SK-N-SH (cell line): ENCODE measurements around the gene MFAP2. TPM values are rescaled to one million over a fixed set of nuclear protein-coding genes. Genes with fewer than 3 reads are reported as not detected.

ENCODE experiments used
- CTCF ChIA-PET: fragments of 300-600, 350-600 bp; formaldehyde crosslinking; extraction: SDS; loops from one replicate; lab custom pipeline; 2021; lab: Yijun Ruan, JAX
- POLR2A ChIA-PET: fragments of 350-600 bp; sonication (Branson Sonifier 250); formaldehyde crosslinking; extraction: SDS; loops from one replicate; lab custom pipeline; 2020; ENCODE audit warnings: antibody characterized with exemption, inconsistent platforms; lab: Yijun Ruan, JAX
- DNase-seq: peaks from one replicate; pipeline ENCODE4 v3.0.0; 2012
- H2AFZ ChIP-seq: fragments of 200-600 bp; sonication (generic); 2 replicates; pipeline ENCODE4 v1.8.1; 2016; ENCODE audit warnings: antibody characterized with exemption, mild to moderate bottlenecking, low read depth
- H3F3A ChIP-seq: fragments of 200-600 bp; sonication (generic); replicated peaks from 2 replicates; pipeline ENCODE3; 2016; ENCODE audit warnings: antibody characterized with exemption, mild to moderate bottlenecking; ENCODE audit not compliant: insufficient read depth
- H3K27ac ChIP-seq, 2 experiments: fragments of 200-500 bp in 1 of 2; fragments of 200-600 bp in 1 of 2; sonication (Bioruptor generic) in 1 of 2; sonication (generic), shearing (Covaris generic) in 1 of 2; 2 replicates each; pipeline versions ENCODE4 v1.5.1 to v1.6.1; 2014 to 2016; ENCODE audit warnings: low read depth in 2 of 2, inconsistent platforms in 1 of 2, low read length in 1 of 2, mild to moderate bottlenecking in 1 of 2, mixed read lengths in 1 of 2
- H3K27me3 ChIP-seq: fragments of 200-600 bp; sonication (generic), shearing (Covaris generic); 2 replicates; pipeline ENCODE4 v1.6.1; 2016; ENCODE audit warnings: mixed run types; ENCODE audit not compliant: insufficient read depth
- H3K36me3 ChIP-seq, 2 experiments: fragments of 200-500 bp in 1 of 2; fragments of 200-600 bp in 1 of 2; sonication (Bioruptor generic) in 1 of 2; sonication (generic) in 1 of 2; replicated peaks in 1 of 2; 2 replicates each; pipeline versions ENCODE3 to v1.5.1; 2014 to 2016; ENCODE audit warnings: low read length in 1 of 2, mild to moderate bottlenecking in 1 of 2; ENCODE audit not compliant: insufficient read depth in 2 of 2, control insufficient read depth in 1 of 2
- H3K4me1 ChIP-seq, 2 experiments: fragments of 200-500 bp in 1 of 2; fragments of 200-600 bp in 1 of 2; sonication (Bioruptor generic) in 1 of 2; sonication (generic), shearing (Covaris generic) in 1 of 2; 2 replicates each; pipeline versions ENCODE4 v1.5.1 to v1.6.1; 2014 to 2016; ENCODE audit warnings: low read depth in 1 of 2, low read length in 1 of 2, mixed run types in 1 of 2; ENCODE audit not compliant: insufficient read depth in 2 of 2, control insufficient read depth in 1 of 2
- H3K4me2 ChIP-seq: fragments of 200-600 bp; sonication (generic), shearing (Covaris generic); 2 replicates; pipeline ENCODE4 v1.6.1; 2017; ENCODE audit warnings: mixed run types
- H3K4me3 ChIP-seq, 2 experiments: fragments of 200-500 bp in 1 of 2; fragments of 200-600 bp in 1 of 2; sonication (Bioruptor generic) in 1 of 2; sonication (generic), shearing (Covaris generic) in 1 of 2; 2 replicates each; pipeline versions ENCODE4 v1.5.1 to v1.8.1; 2014 to 2016; ENCODE audit warnings: low read depth in 2 of 2, inconsistent platforms in 1 of 2, low read length in 1 of 2, mild to moderate bottlenecking in 1 of 2, mixed read lengths in 1 of 2, moderate library complexity in 1 of 2
- H3K79me2 ChIP-seq: fragments of 200-600 bp; sonication (generic); 2 replicates; pipeline ENCODE4 v1.8.1; 2017; ENCODE audit warnings: mild to moderate bottlenecking; ENCODE audit not compliant: insufficient read depth
- H3K9ac ChIP-seq: fragments of 200-600 bp; sonication (generic); 2 replicates; pipeline ENCODE4 v1.6.1; 2017; ENCODE audit warnings: mixed run types
- H3K9me2 ChIP-seq: fragments of 200-600 bp; sonication (generic); 2 replicates; pipeline ENCODE4 v1.6.1; 2017; ENCODE audit warnings: mixed run types
- H3K9me3 ChIP-seq: fragments of 200-600 bp; sonication (generic); 2 replicates; pipeline ENCODE4 v1.6.1; 2017; ENCODE audit warnings: mixed run types, mild to moderate bottlenecking, moderate library complexity
- H4K20me1 ChIP-seq: fragments of 200-600 bp; sonication (generic); 2 replicates; pipeline ENCODE4 v1.6.1; 2017; ENCODE audit warnings: mild to moderate bottlenecking, mixed run types; ENCODE audit not compliant: insufficient read depth
- ELF1 ChIP-seq: IDR thresholded peaks from 2 replicates; pipeline ENCODE4 v1.4.0; 2012
- EP300 ChIP-seq, 2 experiments: IDR thresholded peaks; 2 replicates each; pipeline versions ENCODE4 v1.4.0 to v1.6.1; 2012; ENCODE audit warnings: borderline replicate concordance in 1 of 2, low read depth in 1 of 2, low read length in 1 of 2
- EZH2phosphoT487 ChIP-seq: fragments of 200-600 bp; sonication (generic); IDR thresholded peaks from 2 replicates; pipeline ENCODE4 v1.6.1; 2017; ENCODE audit warnings: low read depth, mixed run types, mild to moderate bottlenecking, antibody characterized with exemption, moderate library complexity, borderline replicate concordance
- FOXM1 ChIP-seq: IDR thresholded peaks from 2 replicates; pipeline ENCODE4 v1.4.0; 2012; ENCODE audit warnings: low read depth, mild to moderate bottlenecking
- GATA2 ChIP-seq: sonication (generic); formaldehyde crosslinking; IDR thresholded peaks from 2 replicates; pipeline ENCODE4 v1.5.0; 2020; ENCODE audit warnings: mild to moderate bottlenecking, missing genetic modification reagents
- IRF3 ChIP-seq: fragments of 150-350 bp; IDR thresholded peaks from 2 replicates; pipeline ENCODE4 v1.6.1; 2016; ENCODE audit warnings: mild to moderate bottlenecking, low read depth, low read length
- MAX ChIP-seq: IDR thresholded peaks from 2 replicates; pipeline ENCODE4 v1.4.0; 2012; ENCODE audit warnings: low read depth
- MEF2A ChIP-seq: IDR thresholded peaks from 2 replicates; pipeline ENCODE4 v1.4.0; 2012; ENCODE audit warnings: low read depth, borderline replicate concordance
- NFIC ChIP-seq: IDR thresholded peaks from 2 replicates; pipeline ENCODE4 v1.4.0; 2012; ENCODE audit warnings: borderline replicate concordance
- NRF1 ChIP-seq: IDR thresholded peaks from 2 replicates; pipeline ENCODE4 v1.6.1; 2012; ENCODE audit warnings: low read depth, mild to moderate bottlenecking, low read length
- POLR2AphosphoS5 ChIP-seq: IDR thresholded peaks from 2 replicates; pipeline ENCODE4 v1.6.1; 2012; ENCODE audit warnings: low read depth, low read length
- RCOR1 ChIP-seq: fragments of 150-350 bp; IDR thresholded peaks from 2 replicates; pipeline ENCODE4 v1.6.1; 2017; ENCODE audit warnings: antibody characterized with exemption, low read length
- RXRA ChIP-seq: IDR thresholded peaks from 2 replicates; pipeline ENCODE4 v1.4.0; 2012; ENCODE audit warnings: low read depth, mild to moderate bottlenecking, borderline replicate concordance
- TEAD4 ChIP-seq: IDR thresholded peaks from 2 replicates; pipeline ENCODE4 v1.4.0; 2012; ENCODE audit warnings: mild to moderate bottlenecking, borderline replicate concordance; ENCODE audit not compliant: insufficient read depth
- USF2 ChIP-seq: fragments of 150-350 bp; IDR thresholded peaks from 2 replicates; pipeline ENCODE4 v1.6.1; 2017; ENCODE audit warnings: antibody characterized with exemption, low read length, low read depth, borderline replicate concordance
- YY1 ChIP-seq: IDR thresholded peaks from 2 replicates; pipeline ENCODE4 v1.4.0; 2012; ENCODE audit warnings: low read depth, mild to moderate bottlenecking
- WGBS: methylation state at CpG from one replicate; pipeline ENCODE4 v1.1.6; 2017; ENCODE audit warnings: low lambda C conversion rate; 5-methylcytosine and 5-hydroxymethylcytosine counted together
- polyA plus RNA-seq, 3 experiments: library from polyadenylated mRNA; depleted of rRNA; stranded (reverse); fragments of >200 nt; gene quantifications; 2 replicates each; pipeline ENCODE4 v1.2.3, GENCODE V29; 2012
- TF ChIP-seq, protein P1 (sequence below): IDR thresholded peaks from 2 replicates; pipeline ENCODE4 v1.4.0; 2012; ENCODE audit warnings: low read depth, borderline replicate concordance
- TF ChIP-seq, protein P2 (sequence below): IDR thresholded peaks from 2 replicates; pipeline ENCODE4; 2012

The MFAP2 gene
- polyA plus RNA-seq, 1 of the 3 experiments (the other 2 are of a cell fraction), result 189 TPM

GRCh38 chr1:16996845-16997244 lies 16.4 kb upstream of the MFAP2 start:
- Histone ChIP-seq H3K4me1 (no peaks in the 10 kb centered on the region), H2AFZ (no peak overlapping the region), H3K79me2 (no peaks in the 10 kb centered on the region), H3K9me3 (no peaks in the 10 kb centered on the region), H3K4me3 (no peak overlapping the region), H3K9ac (no peak overlapping the region), H3K9me2 (no peaks in the 10 kb centered on the region), H3K4me2 (no peak overlapping the region), H4K20me1 (no peaks in the 10 kb centered on the region), H3K27me3 (no peaks in the 10 kb centered on the region), H3F3A (peaks cover 6% of the 10 kb centered on the region), H3K27ac (no peak overlapping the region), H3K36me3 (peaks cover 0 to 8% of the 10 kb centered on the region in 2 experiments)
- no peak for TF ChIP-seq IRF3
- TF ChIP-seq, protein P1, sequence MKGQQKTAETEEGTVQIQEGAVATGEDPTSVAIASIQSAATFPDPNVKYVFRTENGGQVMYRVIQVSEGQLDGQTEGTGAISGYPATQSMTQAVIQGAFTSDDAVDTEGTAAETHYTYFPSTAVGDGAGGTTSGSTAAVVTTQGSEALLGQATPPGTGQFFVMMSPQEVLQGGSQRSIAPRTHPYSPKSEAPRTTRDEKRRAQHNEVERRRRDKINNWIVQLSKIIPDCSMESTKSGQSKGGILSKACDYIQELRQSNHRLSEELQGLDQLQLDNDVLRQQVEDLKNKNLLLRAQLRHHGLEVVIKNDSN, result no peak
- TF ChIP-seq NRF1, result no peak
- no peak for TF ChIP-seq TEAD4
- no peak for TF ChIP-seq ELF1
- TF ChIP-seq MEF2A, result no peak
- TF ChIP-seq POLR2AphosphoS5, result no peak
- TF ChIP-seq, protein P2, sequence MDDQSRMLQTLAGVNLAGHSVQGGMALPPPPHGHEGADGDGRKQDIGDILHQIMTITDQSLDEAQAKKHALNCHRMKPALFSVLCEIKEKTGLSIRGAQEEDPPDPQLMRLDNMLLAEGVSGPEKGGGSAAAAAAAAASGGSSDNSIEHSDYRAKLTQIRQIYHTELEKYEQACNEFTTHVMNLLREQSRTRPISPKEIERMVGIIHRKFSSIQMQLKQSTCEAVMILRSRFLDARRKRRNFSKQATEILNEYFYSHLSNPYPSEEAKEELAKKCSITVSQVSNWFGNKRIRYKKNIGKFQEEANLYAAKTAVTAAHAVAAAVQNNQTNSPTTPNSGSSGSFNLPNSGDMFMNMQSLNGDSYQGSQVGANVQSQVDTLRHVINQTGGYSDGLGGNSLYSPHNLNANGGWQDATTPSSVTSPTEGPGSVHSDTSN, result no peak
- TF ChIP-seq USF2, result no peak
- TF ChIP-seq MAX, result no peak
- TF ChIP-seq GATA2, result no peak
- no peak for TF ChIP-seq RCOR1
- ChIA-PET CTCF (interaction anchor here (1.0 kb wide), 1 partner anchor 49 kb away, joined by 3 read pairs; no protein-coding TSS in a partner anchor), POLR2A (no interaction called here)
- DNase-seq, result peak; percentile 12
- 93% methylated on average over 8 of the region's 14 CpGs for WGBS

- peaks cover 0 to 3% of the 10 kb centered on the region in 2 experiments for H3K36me3 ChIP-seq
- no peaks in the 10 kb centered on the region for H3K4me1 ChIP-seq
- no peaks in the 10 kb centered on the region for H3K27me3 ChIP-seq
- peaks cover 2% of the 10 kb centered on the region for H3F3A ChIP-seq
- no peak overlapping the region for H3K4me3 ChIP-seq
- H3K4me2 ChIP-seq, result no peak overlapping the region
- no peaks in the 10 kb centered on the region for H3K79me2 ChIP-seq
- DNase-seq, result no peak
- no peak overlapping the region for H3K9ac ChIP-seq
- no peaks in the 10 kb centered on the region for H3K9me2 ChIP-seq
- WGBS, result 95% methylated on average over 4 of the region's 15 CpGs
- ChIA-PET CTCF (no interaction called here), POLR2A (no interaction called here)
- H3K27ac ChIP-seq, result no peak overlapping the region
- H4K20me1 ChIP-seq, result no peaks in the 10 kb centered on the region
- no peak overlapping the region for H2AFZ ChIP-seq
- no peaks in the 10 kb centered on the region for H3K9me3 ChIP-seq
- TF ChIP-seq MEF2A (no peak), NFIC (no peak), RXRA (no peak), IRF3 (no peak), EP300 (IDR thresholded peaks at IDR 0.05; ENCODE audit: borderline replicate concordance in 1 of 2, low read depth in 1 of 2, low read length in 1 of 2) (no peak), USF2 (no peak), TEAD4 (no peak), YY1 (no peak), EZH2phosphoT487 (no peak), POLR2AphosphoS5 (no peak), FOXM1 (no peak)
- TF ChIP-seq, protein P1, result no peak
- TF ChIP-seq, protein P2, result no peak
These were observed 13.2 kb upstream of the MFAP2 start for GRCh38 chr1:16993521-16994038.
